HL-60 (cell line): ENCODE data around the gene SEC16B.

Source experiments
- DNase-seq, 2 experiments: peaks; one replicate each; pipeline ENCODE4 v3.0.0-alpha.2; 2010 to 2020; ENCODE audit warnings: low read depth in 1 of 2, low spot score in 1 of 2
- H3K27ac ChIP-seq: fragments of 250-450 bp; sonication (Bioruptor Pico); replicated peaks from 2 replicates; pipeline ENCODE4 v1.5.1; 2020; ENCODE audit warnings: mild to moderate bottlenecking, moderate library complexity
- H3K27me3 ChIP-seq: fragments of 250-450 bp; sonication (Bioruptor Pico); 2 replicates; pipeline ENCODE4 v1.5.1; 2021; ENCODE audit warnings: mild to moderate bottlenecking, moderate library complexity; ENCODE audit not compliant: insufficient read depth, poor library complexity, severe bottlenecking
- H3K4me3 ChIP-seq: replicated peaks from 2 replicates; pipeline ENCODE4 v1.5.1; 2011; ENCODE audit warnings: mild to moderate bottlenecking, control low read depth, low read length; ENCODE audit not compliant: insufficient read depth
- GABPA ChIP-seq: IDR thresholded peaks from 2 replicates; pipeline ENCODE4 v1.6.1; 2012; ENCODE audit warnings: low read depth
- POLR2AphosphoS5 ChIP-seq: IDR thresholded peaks from 2 replicates; pipeline ENCODE4 v1.6.1; 2012; ENCODE audit warnings: low read depth
- SPI1 ChIP-seq: IDR thresholded peaks from 2 replicates; pipeline ENCODE4 v1.6.1; 2012; ENCODE audit warnings: low read depth, mild to moderate bottlenecking, borderline replicate concordance
- TF ChIP-seq, protein P1 (sequence below): IDR thresholded peaks from 2 replicates; pipeline ENCODE4 v1.6.1; 2012; ENCODE audit warnings: low read depth; ENCODE audit not compliant: insufficient replicate concordance
- TF ChIP-seq, protein P2 (sequence below): IDR thresholded peaks from one replicate; pipeline ENCODE4 v1.5.1; 2011; ENCODE audit warnings: low read length, control low read depth, inconsistent platforms; ENCODE audit not compliant: insufficient read depth

The SEC16B gene

DNA sequence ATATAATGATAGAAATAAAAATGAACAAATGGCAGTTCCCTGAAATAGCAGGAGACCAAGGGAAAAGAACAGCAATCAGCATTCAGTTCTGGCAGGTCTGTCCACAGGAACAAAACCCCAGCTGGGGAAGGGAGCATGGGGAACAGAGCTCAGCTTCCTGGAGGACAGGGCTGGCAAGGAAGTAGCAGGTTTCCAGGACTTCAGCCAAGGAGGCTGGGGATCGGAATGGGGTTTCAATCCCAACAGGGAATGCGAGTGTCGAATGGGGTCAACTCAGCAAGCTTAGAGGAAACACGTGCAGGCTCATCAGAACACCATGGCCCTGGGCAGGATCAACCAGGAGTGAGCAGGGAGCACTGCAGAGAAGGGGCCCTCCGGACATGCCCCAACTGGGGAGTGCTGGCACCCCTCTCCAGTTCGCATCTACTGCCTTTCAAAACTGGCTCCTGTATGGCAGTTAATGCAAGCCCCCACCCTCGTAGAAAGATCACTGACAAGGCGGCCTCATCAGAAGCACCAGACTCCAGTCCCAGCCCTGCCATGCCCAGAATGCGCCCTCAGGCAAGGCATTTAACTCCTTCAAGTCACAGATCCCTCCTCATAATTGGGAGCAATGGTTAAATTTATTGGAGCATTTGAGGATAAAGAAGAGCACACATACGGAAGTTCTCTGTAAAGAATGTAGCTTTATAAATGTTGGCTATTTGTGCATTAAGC, 72.4 kb downstream of the SEC16B start:
- no peaks in the 10 kb centered on the region for H3K27me3 ChIP-seq
- DNase-seq: no peak

More for the DNA sequence above, 72.4 kb downstream of the SEC16B start:
- H3K4me3 ChIP-seq: no peak overlapping the region
- TF ChIP-seq, protein P1, sequence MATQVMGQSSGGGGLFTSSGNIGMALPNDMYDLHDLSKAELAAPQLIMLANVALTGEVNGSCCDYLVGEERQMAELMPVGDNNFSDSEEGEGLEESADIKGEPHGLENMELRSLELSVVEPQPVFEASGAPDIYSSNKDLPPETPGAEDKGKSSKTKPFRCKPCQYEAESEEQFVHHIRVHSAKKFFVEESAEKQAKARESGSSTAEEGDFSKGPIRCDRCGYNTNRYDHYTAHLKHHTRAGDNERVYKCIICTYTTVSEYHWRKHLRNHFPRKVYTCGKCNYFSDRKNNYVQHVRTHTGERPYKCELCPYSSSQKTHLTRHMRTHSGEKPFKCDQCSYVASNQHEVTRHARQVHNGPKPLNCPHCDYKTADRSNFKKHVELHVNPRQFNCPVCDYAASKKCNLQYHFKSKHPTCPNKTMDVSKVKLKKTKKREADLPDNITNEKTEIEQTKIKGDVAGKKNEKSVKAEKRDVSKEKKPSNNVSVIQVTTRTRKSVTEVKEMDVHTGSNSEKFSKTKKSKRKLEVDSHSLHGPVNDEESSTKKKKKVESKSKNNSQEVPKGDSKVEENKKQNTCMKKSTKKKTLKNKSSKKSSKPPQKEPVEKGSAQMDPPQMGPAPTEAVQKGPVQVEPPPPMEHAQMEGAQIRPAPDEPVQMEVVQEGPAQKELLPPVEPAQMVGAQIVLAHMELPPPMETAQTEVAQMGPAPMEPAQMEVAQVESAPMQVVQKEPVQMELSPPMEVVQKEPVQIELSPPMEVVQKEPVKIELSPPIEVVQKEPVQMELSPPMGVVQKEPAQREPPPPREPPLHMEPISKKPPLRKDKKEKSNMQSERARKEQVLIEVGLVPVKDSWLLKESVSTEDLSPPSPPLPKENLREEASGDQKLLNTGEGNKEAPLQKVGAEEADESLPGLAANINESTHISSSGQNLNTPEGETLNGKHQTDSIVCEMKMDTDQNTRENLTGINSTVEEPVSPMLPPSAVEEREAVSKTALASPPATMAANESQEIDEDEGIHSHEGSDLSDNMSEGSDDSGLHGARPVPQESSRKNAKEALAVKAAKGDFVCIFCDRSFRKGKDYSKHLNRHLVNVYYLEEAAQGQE: no peak
- TF ChIP-seq POLR2AphosphoS5 (no peak), SPI1 (no peak), GABPA (no peak)
- TF ChIP-seq, protein P2, sequence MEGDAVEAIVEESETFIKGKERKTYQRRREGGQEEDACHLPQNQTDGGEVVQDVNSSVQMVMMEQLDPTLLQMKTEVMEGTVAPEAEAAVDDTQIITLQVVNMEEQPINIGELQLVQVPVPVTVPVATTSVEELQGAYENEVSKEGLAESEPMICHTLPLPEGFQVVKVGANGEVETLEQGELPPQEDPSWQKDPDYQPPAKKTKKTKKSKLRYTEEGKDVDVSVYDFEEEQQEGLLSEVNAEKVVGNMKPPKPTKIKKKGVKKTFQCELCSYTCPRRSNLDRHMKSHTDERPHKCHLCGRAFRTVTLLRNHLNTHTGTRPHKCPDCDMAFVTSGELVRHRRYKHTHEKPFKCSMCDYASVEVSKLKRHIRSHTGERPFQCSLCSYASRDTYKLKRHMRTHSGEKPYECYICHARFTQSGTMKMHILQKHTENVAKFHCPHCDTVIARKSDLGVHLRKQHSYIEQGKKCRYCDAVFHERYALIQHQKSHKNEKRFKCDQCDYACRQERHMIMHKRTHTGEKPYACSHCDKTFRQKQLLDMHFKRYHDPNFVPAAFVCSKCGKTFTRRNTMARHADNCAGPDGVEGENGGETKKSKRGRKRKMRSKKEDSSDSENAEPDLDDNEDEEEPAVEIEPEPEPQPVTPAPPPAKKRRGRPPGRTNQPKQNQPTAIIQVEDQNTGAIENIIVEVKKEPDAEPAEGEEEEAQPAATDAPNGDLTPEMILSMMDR: no peak
- H3K27ac ChIP-seq: no peak overlapping the region
